ENCODE measurements around the gene POU2AF2. TPM values are rescaled to one million over a fixed set of nuclear protein-coding genes. Genes with fewer than 3 reads are reported as not detected.

The POU2AF2 gene
- total and polyA plus RNA-seq, 2 donors (not counting 3 experiments of a cell fraction or from before 2014, with no cell fraction given) = not detected

- POLR2A ChIA-PET = no interaction called here
- H3K4me3 ChIP-seq (replicated peaks in 1 of 3; ENCODE audit: insufficient read depth in 1 of 3, low read depth in 1 of 3, low read length in 3 of 3) = no peak overlapping the region
- CTCF ChIA-PET = no interaction called here
- H3K9me3 ChIP-seq (replicated peaks; ENCODE audit: control insufficient read depth, insufficient read depth, low read length) = no peaks in the 10 kb centered on the region
- BruUV-seq (replicated peaks) = no TSS peak
- no peaks in the 10 kb centered on the region for H4K20me1 ChIP-seq (replicated peaks; ENCODE audit: control insufficient read depth, extremely low read depth, insufficient read depth, low read length)
- intact Hi-C loops (cut with micrococcal nuclease) (no loop called here), dilution Hi-C loops (cut with MboI; ENCODE audit: extremely low pct_ligation_motif_present, low sequenced_read_pairs) (no loop called here)
- no peak for FAIRE-seq
- no peaks in the 10 kb centered on the region for H3K27me3 ChIP-seq (ENCODE audit: control insufficient read depth in 2 of 2, insufficient read depth in 2 of 2, low read length in 2 of 2)
- no peak for DNase-seq (ENCODE audit: low read depth, low spot score)
- no peak overlapping the region for H3K27ac ChIP-seq (ENCODE audit: insufficient read depth, low read depth, low read length)
- TF ChIP-seq POLR2A (IDR thresholded peaks at IDR 0.05; ENCODE audit: low read depth, low read length) (no peak), POLR2AphosphoS5 (IDR thresholded peaks at IDR 0.05; ENCODE audit: insufficient read depth, low read depth, low read length) (no peak), MYC (IDR thresholded peaks at IDR 0.05; ENCODE audit: low read depth, low read length) (no peak), EZH2 (IDR thresholded peaks at IDR 0.05; ENCODE audit: borderline replicate concordance, low read depth, low read length, severe bottlenecking) (no peak), JUN (IDR thresholded peaks at IDR 0.05; ENCODE audit: borderline replicate concordance, insufficient read depth, insufficient read length, low read depth) (no peak), FOS (IDR thresholded peaks at IDR 0.05; ENCODE audit: borderline replicate concordance, insufficient read depth, low read length) (no peak), GATA2 (IDR thresholded peaks at IDR 0.05; ENCODE audit: insufficient read depth, insufficient read length, low read depth, low read length) (no peak)
- TF ChIP-seq, protein P1, sequence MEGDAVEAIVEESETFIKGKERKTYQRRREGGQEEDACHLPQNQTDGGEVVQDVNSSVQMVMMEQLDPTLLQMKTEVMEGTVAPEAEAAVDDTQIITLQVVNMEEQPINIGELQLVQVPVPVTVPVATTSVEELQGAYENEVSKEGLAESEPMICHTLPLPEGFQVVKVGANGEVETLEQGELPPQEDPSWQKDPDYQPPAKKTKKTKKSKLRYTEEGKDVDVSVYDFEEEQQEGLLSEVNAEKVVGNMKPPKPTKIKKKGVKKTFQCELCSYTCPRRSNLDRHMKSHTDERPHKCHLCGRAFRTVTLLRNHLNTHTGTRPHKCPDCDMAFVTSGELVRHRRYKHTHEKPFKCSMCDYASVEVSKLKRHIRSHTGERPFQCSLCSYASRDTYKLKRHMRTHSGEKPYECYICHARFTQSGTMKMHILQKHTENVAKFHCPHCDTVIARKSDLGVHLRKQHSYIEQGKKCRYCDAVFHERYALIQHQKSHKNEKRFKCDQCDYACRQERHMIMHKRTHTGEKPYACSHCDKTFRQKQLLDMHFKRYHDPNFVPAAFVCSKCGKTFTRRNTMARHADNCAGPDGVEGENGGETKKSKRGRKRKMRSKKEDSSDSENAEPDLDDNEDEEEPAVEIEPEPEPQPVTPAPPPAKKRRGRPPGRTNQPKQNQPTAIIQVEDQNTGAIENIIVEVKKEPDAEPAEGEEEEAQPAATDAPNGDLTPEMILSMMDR (IDR thresholded peaks at IDR 0.05; ENCODE audit: extremely low read depth in 1 of 2, insufficient read depth in 1 of 2, low read depth in 1 of 2, low read length in 2 of 2) = no peak
- TF ChIP-seq, protein P2, sequence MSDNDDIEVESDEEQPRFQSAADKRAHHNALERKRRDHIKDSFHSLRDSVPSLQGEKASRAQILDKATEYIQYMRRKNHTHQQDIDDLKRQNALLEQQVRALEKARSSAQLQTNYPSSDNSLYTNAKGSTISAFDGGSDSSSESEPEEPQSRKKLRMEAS (IDR thresholded peaks at IDR 0.05; ENCODE audit: insufficient read depth, insufficient read length) = no peak
- H3K9me1 ChIP-seq (replicated peaks; ENCODE audit: control insufficient read depth, extremely low read depth, insufficient read depth, low read length) = no peaks in the 10 kb centered on the region
- no peak overlapping the region for H2AFZ ChIP-seq (ENCODE audit: low read depth, low read length)
- no peaks in the 10 kb centered on the region for H3K4me1 ChIP-seq (ENCODE audit: control insufficient read depth, extremely low read depth, insufficient read depth, low read length)
- H3K36me3 ChIP-seq (ENCODE audit: control insufficient read depth in 2 of 2, extremely low read depth in 1 of 2, insufficient read depth in 2 of 2, low read length in 2 of 2) = no peaks in the 10 kb centered on the region
- H3K79me2 ChIP-seq (ENCODE audit: control insufficient read depth, insufficient read depth, low read length) = no peaks in the 10 kb centered on the region
- no peak overlapping the region for H3K4me2 ChIP-seq (ENCODE audit: insufficient read depth, low read length)
- no peak overlapping the region for H3K9ac ChIP-seq (replicated peaks; ENCODE audit: extremely low read depth, insufficient read depth, low read length)
Measured at GRCh38 chr11:111220721-111221120, 24.8 kb upstream of the POU2AF2 start.

Data from endothelial cell of umbilical vein (primary cell).